ENCODE results near the gene TUB. TPM values are rescaled to one million over a fixed set of nuclear protein-coding genes. Genes with fewer than 3 reads are reported as not detected.

Gene TUB
- total RNA-seq, 1 donor from 2014 or later, result 5.2 TPM

DNA sequence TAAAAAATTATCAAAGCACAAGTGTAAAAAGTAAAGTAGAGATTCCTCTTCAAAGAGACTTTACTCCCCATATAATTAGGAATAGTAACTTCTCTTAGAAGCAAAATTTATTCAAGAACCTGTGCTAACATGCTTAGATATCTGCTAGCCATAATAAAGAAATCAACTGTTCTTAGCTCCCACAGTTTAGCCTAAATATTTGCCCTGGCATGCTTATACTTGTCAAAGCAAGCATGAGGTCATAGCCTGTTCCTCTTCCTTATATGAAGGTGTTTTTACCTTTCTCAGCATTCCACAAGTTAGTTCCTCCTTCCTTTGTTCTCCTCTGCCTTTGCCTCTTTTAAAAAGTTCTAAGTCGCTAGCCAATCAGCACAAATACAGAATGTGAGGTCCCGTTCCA, 57.5 kb downstream of the TUB start:
- intact Hi-C loops (cut with DNase I), result no loop called here

DNA sequence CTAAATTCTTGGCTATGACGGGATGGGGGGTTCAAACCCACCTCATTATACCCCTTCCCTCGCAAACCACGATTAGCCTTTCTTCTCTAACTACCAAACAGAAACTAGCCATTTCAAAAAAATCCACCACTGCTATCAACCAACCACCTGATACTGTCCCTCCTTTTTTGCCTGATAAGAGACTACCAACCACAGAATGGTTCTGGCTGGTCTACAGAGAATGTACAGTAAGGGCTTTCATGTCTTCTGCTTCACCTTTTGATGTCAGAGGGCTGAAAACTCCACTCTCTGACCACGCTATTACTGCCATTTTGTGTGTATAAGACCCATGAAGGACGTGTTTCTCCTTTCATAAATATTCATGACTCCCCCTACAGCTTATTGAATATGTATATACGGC, 68.7 kb downstream of the TUB start:
- TF ChIP-seq, protein P1, sequence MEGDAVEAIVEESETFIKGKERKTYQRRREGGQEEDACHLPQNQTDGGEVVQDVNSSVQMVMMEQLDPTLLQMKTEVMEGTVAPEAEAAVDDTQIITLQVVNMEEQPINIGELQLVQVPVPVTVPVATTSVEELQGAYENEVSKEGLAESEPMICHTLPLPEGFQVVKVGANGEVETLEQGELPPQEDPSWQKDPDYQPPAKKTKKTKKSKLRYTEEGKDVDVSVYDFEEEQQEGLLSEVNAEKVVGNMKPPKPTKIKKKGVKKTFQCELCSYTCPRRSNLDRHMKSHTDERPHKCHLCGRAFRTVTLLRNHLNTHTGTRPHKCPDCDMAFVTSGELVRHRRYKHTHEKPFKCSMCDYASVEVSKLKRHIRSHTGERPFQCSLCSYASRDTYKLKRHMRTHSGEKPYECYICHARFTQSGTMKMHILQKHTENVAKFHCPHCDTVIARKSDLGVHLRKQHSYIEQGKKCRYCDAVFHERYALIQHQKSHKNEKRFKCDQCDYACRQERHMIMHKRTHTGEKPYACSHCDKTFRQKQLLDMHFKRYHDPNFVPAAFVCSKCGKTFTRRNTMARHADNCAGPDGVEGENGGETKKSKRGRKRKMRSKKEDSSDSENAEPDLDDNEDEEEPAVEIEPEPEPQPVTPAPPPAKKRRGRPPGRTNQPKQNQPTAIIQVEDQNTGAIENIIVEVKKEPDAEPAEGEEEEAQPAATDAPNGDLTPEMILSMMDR (IDR thresholded peaks at IDR 0.05), result no peak

More for the DNA sequence above, 57.5 kb downstream of the TUB start:
- H3K4me1 ChIP-seq, result no peaks in the 10 kb centered on the region
- H3K36me3 ChIP-seq, result no peaks in the 10 kb centered on the region
- DNase-seq (no peak), ATAC-seq (no peak)
- no peak overlapping the region for H3K27ac ChIP-seq
- H3K4me3 ChIP-seq, result no peak overlapping the region
- H3K9me3 ChIP-seq, result no peaks in the 10 kb centered on the region
- TF ChIP-seq, protein P1 (IDR thresholded peaks at IDR 0.05), result no peak
- no peaks in the 10 kb centered on the region for H3K27me3 ChIP-seq (ENCODE audit: low read depth)

More for the DNA sequence above, 68.7 kb downstream of the TUB start:
- Histone ChIP-seq H3K27ac (no peak overlapping the region), H3K4me3 (no peak overlapping the region), H3K27me3 (ENCODE audit: low read depth) (no peaks in the 10 kb centered on the region), H3K36me3 (no peaks in the 10 kb centered on the region), H3K9me3 (no peaks in the 10 kb centered on the region), H3K4me1 (no peaks in the 10 kb centered on the region)
- intact Hi-C loops (cut with DNase I), result no loop called here
- ATAC-seq, result no peak
- no peak for DNase-seq

Other genes starting within 250 kb of the TUB start
- not detected for gene OR10A6, start 149.9 kb upstream of the TUB start, total RNA-seq
- not detected for gene OR10A3, start 139.5 kb upstream of the TUB start, total RNA-seq
- gene NLRP10, start 115.8 kb upstream of the TUB start, total RNA-seq, result not detected
- gene EIF3F, start 93.9 kb upstream of the TUB start, total RNA-seq, result 201 TPM
- gene RIC3, start 87.8 kb downstream of the TUB start, total RNA-seq, result 12.7 TPM
- not detected for gene LMO1, start 182.7 kb downstream of the TUB start, total RNA-seq